ENCODE data around the gene EFCAB6.

DNA sequence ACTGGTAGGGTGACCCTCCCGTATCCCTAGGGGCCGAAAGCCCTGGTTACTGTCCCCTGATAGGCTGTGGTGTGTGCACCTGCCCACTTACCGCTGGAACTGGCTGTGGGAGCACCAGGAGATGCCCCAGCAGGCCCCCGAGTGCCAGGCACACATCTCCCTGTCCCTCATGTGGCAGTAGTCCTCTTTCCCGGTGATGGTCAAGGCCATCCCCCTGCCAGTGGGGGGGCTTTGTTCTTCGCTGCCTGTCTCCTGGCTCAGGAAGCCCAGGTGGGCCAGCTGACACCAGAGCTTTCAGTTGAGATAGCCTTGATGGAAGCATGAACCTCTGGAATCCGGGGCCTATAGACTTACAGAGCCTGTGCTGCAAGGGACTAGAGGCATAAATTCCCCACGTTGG, 299.8 kb downstream of the EFCAB6 start:
- TF ChIP-seq EP300 (IDR thresholded peaks at IDR 0.05; ENCODE audit: borderline replicate concordance): no peak
- no peak for TF ChIP-seq NFIC (IDR thresholded peaks at IDR 0.05)
- TF ChIP-seq CREB1 (IDR thresholded peaks at IDR 0.05; ENCODE audit: low read depth): no peak
- TF ChIP-seq RAD21 (IDR thresholded peaks at IDR 0.05; ENCODE audit: low read depth): no peak
- TF ChIP-seq, protein P1, sequence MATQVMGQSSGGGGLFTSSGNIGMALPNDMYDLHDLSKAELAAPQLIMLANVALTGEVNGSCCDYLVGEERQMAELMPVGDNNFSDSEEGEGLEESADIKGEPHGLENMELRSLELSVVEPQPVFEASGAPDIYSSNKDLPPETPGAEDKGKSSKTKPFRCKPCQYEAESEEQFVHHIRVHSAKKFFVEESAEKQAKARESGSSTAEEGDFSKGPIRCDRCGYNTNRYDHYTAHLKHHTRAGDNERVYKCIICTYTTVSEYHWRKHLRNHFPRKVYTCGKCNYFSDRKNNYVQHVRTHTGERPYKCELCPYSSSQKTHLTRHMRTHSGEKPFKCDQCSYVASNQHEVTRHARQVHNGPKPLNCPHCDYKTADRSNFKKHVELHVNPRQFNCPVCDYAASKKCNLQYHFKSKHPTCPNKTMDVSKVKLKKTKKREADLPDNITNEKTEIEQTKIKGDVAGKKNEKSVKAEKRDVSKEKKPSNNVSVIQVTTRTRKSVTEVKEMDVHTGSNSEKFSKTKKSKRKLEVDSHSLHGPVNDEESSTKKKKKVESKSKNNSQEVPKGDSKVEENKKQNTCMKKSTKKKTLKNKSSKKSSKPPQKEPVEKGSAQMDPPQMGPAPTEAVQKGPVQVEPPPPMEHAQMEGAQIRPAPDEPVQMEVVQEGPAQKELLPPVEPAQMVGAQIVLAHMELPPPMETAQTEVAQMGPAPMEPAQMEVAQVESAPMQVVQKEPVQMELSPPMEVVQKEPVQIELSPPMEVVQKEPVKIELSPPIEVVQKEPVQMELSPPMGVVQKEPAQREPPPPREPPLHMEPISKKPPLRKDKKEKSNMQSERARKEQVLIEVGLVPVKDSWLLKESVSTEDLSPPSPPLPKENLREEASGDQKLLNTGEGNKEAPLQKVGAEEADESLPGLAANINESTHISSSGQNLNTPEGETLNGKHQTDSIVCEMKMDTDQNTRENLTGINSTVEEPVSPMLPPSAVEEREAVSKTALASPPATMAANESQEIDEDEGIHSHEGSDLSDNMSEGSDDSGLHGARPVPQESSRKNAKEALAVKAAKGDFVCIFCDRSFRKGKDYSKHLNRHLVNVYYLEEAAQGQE (IDR thresholded peaks at IDR 0.05; ENCODE audit: low read depth): no peak
- no peak for TF ChIP-seq TCF12 (IDR thresholded peaks at IDR 0.05; ENCODE audit: low read depth)
- TF ChIP-seq YY1 (IDR thresholded peaks at IDR 0.05; ENCODE audit: low read depth): no peak

Data from Ishikawa (cell line).